ENCODE measurements around the gene DOCK10.
A peak's percentile ranks its signal among the peaks of the same experiment; 100 is the strongest.

DOCK10 gene

DNA sequence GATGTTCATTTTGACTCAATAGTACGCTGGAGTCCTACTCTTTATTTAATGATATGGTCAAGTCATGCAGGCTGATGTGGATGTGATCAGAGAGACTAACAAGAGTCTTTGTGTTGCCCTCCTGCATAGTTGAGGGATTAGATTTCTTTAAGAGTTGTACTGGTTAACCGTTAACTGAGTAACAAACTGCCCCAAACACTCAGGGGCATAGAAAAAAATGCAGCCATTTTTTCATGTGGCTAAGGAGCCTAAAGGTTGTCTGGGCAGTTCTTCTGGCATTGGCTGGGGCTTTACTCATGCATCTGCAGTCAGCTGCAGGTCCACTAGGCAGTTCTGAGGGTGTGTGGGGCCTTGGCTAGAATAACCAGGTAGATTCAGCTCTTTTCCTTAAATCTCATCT is 32.5 kb downstream of the DOCK10 start:
- DNase-seq = no peak

DNA sequence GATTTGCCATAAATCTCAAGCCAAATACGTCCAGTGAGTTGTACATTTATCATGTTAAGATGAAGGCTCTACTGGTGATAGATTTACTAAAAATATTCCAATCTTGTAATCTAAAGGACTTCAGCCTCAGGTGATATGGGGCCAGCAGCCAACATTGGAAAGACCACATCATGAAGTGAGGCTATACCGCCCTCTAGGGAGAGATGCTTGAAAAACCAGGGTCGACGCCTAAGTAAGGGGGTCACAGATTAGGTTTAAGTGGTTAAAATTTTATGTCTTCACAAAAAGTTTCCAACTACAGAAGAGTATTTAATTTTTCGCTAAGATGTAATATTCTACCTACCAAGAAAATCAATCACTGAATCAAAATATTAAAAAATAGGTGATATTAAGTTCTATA is 33.3 kb downstream of the DOCK10 start:
- DNase-seq = no peak

DNA sequence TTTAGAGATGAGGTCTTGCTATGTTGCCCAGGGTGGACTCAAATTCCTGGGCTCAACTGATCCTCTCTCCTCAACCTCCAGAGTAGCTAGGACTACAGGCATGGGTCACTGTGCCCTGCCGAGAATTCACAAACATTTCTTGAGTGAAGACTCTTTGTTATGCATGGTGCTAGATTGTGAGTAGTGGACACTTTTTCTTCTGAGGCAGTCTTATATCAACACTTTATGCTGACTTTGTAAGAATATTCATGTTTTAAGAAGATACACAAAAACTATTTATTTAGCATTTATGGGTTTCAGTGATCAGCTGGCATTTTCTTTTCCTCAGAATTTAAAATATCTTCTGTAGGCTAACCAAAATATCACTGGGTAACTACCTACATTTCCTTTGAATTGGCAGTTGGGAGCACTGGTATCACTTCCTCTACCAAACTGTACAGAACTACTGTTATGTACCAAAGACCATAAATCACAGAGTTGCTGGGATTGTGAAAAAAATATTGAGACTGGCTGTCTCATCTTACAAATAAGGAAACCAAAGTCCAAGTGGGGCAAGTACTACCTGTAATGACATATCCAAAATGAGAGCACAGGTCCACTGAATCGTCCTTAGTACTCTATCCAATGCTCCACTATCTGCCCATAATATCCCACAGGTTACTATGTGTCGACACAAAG is 34.0 kb downstream of the DOCK10 start:
- DNase-seq = no peak

DNA sequence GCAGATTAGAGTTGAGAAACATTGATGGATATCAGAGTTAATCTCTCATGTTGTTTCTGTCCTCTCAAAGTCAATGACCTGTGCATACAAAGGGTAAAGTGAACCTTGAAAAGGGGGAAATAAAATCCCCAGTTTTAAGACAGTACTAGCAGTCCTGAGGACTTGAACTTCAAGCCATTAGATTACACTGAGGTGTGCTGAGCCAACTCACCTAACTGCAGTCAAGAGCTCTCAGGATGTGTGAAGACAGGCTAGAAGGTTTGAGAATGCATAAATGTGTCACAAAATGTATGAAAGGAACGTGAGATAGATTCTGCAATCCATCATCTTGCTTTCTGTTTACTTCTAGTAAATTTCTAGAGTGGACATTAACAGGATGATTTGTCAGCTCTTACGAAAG is 35.5 kb downstream of the DOCK10 start:
- no peak for DNase-seq

DNA sequence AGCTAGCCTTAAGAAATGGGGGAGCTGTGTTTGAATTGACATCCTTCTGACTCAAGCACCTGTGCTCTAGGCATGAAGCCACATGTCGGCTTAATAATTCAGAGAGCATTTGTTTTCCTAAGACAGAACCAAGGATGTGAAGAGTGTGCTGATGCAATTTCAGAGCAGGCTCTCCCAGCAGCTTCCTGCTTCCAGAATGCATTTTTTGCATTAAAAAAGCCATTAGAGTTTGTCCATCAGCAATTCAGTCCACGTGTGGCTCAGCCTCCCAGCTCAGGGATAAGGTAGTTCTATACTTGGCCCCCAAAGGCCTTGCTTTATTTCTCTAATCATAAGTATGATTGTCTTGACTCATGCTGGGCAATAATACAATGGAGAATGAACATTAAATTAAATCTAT is 37.7 kb downstream of the DOCK10 start:
- DNase-seq = no peak

DNA sequence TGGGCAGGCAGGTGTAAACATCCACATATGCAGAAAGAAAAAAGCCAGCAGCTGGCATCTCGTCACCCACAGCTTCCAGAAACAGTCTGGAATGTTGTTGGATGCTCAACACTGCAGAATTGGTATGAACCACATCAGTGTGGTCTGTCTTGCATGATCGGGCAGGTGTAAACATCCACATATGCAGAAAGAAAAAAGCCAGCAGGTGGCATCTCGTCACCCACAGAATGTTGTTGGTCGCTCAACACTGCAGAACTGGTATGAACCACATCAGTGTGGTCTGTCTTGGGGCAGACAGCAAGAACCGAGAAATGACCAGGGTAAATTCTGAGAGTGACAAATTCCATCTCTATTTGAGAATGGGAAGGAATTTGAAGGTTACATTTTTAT is 39.6 kb downstream of the DOCK10 start:
- DNase-seq = peak; percentile 37

DNA sequence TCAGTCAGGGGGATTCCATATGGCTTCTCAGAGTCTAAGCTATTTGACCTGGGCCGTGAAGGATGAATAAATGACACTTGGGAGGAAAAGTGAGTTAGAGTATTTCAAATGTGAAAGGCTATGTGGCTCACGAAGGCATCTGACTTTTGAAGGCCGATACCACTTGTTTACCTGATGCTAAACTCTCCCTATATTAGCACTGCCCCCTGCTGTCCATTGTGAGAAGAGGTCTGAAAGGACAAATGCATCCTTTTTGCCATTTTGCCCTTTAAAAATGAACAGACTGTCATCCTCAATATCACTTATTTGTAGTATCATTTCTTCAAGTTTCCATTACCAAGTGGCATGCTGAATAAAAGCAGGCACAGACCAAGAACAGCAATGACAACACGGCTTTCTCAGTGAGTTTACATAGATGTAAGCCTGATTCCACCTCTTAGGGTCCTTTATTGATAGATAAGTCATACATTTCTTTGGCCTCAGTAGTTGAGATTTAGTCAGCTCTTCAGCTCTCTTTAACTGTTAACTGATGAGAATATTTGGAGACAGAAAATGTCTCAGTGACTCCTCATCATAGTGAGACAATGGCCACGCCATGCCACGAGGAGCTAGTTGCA is 40.1 kb downstream of the DOCK10 start:
- DNase-seq = peak; percentile 43

DNA sequence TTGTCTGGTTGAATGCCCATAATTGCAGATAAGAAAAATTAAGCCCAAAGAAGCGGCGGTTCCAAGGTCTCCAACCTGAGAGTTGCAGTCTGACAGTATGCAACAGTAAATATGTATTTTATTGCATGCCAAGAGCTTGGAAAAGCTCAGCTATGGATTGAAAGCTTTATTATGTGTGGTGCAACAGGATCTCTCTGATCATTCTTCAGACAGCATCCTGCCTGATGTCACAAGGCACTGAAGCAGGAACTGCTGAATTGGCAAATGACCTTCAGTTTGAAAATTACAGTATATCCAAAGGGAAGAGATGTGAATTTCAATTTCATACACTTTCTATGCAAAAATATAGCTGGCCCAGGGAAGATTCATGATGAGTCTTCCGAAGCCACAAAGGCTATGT is 42.5 kb downstream of the DOCK10 start:
- DNase-seq = no peak

DNA sequence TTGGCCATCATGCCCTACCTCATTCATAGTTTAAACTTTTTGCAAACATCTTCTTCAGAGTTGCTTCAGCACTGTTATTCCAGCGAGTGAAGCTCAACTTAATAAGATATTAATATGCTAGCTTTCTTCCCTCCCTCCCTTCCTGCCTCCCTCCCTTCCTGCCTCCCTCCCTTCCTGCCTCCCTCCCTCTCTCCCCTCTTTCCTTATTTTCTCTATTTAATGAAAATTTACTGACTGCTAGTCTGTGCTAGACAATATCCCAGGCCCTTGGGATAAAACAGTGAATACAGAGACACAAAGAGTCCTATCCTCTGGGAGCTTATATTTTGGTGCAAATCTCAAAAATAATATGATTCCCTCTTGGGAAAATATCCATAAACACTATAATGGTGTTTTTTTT is 42.9 kb downstream of the DOCK10 start:
- no peak for DNase-seq

DNA sequence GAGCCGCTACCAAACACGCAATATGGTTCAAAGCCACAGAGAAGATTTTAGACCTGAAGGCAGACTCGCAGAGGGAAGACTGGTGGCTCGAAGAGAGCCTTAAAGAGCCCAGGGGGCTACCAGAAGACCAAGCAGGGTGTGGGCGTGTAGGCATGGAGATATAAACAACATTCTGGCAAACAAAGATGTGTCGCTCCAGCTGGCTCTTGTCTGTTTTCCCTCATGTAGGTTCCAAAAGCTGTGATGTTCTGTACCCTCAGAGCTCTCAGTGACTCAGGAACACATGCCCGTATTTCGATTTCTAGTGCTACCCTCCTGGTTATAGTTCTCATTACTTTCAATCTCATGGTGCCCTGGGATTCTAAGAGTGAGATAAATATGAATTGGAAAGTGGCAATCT is 44.5 kb downstream of the DOCK10 start:
- no peak for DNase-seq

DNA sequence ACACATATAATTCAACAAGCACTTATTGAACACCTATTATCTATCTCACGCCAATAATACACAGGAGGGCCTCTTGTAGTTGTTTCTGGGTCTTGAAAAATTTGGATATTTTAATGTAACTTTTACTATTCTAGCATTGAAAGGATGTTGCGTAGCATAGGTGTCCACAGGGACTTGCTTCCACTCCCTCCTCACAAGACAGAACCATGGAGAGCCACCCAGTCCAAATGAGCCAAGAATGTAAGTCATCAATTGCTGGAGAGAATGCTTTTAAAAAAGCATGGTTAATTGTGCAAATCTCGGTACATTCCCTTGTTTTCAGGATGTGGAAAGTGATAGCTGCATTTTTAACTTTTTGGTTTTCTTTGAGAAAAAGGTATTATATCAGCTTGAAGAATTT is 46.8 kb downstream of the DOCK10 start:
- DNase-seq = no peak

DNA sequence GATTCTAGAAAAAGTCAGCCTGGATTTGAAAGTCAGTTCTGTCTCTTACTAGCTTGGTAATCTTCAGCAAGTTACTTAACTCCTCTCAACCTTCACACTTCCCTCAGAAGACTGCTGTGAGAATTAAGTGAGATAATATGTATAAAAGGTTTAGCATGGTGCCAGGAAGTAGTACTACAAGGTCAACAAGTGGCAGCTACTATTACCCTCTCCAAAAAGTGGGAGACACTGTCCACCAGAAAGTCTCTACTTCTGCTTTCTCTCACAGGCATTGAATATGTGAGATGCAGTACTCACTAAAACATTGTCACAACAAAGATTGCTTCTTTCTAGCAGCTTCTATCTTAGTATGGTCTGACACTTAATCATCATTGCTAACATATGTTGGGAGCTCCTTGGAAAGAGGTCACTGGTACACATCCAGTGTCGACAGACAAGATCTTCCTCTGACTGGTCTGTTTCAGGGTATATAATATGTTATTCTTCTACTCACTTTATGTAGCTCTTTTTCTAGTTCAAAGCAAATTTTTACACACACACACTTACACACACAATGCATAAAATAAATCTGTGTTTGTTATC is 47.9 kb downstream of the DOCK10 start:
- no peak for DNase-seq

DNA sequence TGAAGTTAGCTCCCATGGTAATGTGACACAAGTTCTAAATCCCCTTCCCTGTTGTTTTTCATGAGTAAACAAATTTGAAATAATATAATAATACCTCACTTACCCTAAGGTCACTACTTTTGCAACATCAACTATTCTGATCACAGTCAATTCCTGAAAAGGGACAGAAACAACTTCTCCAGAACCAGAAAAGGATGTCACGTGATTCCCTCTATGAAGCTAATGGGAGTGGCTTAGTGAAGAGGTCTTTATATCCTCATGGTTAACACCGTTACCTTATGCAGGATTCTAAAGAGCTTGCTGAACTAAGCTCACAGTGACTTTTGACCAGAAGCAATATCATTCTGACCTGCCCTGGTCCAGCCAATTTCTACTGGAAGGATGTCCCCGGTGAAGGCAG is 51.6 kb downstream of the DOCK10 start:
- DNase-seq = no peak

DNA sequence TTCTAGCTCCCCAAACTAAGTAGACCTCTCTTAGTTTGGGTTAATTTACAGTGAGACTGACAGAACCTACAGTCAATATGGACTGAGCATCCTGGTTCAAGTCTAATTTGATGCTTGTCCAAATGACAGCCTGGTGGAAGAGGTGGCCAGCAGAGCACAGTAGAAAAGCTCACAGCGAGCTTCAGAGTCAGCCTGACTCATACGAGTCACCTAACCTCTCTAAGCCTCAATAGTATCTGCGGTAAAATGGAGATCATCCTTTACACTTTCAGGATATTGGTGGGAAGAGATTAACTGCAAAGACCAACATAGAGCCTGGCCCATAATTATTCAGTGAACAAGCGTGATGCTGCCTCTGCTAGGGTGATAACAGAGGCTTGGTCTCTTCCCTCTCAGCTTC is 54.5 kb downstream of the DOCK10 start:
- no peak for DNase-seq

DNA sequence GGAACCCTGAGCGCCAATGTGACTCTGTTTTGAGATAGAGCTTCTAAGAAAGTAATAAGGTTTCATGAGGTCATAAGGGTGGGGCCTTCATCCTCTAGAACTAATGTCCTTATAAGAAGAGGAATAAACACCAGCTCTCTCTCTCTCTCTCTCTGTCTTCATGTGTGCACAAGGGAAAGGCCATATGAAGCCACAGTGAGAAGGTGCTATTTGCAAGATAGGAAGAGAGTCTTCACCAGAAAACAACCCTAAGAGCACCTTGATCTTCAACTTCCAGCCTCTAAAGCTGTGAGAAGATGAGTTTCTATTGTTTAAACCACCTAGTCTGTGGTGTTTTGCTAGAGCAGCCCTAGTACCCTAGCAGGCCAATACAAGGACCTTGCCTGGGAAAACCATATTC is 55.8 kb downstream of the DOCK10 start:
- DNase-seq = no peak

DNA sequence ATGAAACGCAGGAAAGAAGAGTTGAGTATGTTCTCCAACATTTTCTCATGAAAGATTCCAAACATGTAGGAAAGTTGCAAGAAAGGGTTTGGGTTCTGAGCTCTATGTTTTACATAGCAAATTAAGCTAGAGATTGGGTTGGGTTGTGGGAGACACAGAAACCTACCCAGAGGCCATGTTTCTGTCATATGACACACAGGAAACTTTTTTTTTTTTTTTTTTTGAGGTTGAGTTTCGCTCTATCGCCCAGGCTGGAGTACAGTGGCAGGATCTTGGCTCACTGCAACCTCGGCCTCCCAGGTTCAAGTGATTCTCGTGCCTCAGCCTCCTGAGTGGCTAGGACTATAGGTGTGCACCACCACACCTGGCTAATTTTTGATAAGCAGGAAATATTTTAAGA is 57.6 kb downstream of the DOCK10 start:
- DNase-seq = peak; percentile 12

DNA sequence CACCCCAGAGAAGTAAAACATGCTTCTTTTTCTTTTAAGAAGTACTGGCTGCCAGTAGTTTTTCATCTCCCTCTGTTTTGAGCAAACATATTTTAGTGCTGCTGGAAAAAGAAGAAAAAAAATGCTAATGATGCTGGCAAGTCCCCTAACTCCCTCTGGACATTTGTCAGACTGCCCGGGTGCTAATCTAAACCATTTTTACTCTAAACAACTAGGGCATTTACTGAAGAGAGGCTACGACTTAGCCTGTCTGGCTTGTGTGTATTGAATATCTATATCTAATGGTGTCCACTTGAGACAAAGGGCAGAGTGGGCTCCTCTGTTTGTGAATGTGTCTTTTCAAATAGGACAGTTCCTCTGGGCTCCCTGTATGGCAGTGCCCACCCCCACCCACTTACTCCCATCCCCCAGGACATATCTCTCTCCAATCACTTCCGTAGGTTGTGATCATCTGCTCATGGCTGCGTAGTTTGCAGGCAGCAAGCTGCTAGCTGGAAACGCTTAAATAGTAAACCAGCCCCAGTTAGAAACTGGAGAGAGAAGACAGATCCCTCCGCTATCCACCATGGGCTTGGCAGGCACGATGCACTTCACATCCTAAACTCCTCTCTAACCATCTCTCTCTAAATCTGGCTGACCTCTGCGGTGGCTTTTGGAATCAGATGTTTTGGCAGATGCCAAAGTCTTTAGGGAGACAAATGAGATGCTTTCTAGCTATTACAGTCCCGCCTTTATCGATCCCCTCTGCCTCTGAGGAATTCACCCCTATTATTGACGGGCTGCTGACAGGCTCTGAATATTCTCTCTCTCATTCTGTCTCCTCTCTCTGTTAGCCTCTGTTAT is 58.3 kb downstream of the DOCK10 start:
- DNase-seq = peak; percentile 65

DNA sequence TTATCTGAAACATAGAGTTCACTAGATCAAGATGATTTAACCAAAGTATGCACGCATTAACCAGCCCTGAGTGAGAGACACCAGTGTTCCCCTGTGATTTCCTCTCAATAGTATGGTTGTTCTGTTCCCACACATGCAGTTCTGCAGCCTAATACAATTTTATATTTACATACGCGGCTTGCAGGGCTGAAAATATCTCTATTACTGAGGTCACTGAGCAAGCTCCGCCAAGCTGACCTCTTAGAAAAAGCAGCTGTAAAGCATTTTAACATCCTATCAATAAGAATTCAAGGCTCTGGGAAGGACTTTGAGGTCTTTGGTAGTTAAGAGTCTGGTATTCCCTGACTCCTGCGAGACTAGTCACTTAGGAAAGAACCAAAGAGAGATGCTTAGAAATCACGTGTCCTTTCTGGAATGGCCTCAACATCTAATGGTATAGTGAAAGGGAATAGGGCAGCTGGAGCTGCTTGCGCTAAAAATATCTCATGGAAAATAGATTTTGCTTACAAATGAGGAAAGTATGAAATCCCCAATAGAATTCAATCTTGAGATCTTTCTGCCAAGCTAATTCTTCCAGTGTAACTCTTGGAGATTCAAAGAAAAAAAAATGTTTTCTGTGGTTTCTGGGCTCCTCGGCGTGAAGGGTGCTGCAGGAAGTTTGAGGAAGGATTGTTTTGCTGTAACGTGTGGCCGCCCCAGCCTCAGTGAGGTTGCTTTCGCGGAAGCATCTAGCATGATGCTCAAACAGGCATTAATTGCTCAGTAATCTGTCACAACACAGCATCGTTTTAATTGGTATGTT is 59.2 kb downstream of the DOCK10 start:
- DNase-seq = peak; percentile 82

DNA sequence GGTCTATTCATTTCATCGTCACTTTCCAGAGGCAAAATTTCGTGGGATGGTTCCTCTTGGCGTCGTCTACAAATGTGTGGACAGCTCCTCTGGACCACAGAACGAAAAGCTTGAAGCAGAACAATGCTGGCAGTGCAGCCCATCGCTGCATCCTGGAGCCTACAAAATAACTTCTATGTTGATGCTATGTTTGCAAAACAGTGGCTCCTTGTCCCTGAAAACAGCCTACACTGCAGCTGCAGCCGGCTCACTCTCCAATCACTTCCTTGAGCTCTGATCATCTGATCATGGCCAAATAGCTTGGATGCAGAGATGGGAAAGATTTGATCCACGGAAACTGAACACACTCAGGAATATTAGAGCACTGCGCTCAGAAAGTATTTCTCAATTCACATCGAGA is 60.0 kb downstream of the DOCK10 start:
- peak; percentile 51 for DNase-seq

DNA sequence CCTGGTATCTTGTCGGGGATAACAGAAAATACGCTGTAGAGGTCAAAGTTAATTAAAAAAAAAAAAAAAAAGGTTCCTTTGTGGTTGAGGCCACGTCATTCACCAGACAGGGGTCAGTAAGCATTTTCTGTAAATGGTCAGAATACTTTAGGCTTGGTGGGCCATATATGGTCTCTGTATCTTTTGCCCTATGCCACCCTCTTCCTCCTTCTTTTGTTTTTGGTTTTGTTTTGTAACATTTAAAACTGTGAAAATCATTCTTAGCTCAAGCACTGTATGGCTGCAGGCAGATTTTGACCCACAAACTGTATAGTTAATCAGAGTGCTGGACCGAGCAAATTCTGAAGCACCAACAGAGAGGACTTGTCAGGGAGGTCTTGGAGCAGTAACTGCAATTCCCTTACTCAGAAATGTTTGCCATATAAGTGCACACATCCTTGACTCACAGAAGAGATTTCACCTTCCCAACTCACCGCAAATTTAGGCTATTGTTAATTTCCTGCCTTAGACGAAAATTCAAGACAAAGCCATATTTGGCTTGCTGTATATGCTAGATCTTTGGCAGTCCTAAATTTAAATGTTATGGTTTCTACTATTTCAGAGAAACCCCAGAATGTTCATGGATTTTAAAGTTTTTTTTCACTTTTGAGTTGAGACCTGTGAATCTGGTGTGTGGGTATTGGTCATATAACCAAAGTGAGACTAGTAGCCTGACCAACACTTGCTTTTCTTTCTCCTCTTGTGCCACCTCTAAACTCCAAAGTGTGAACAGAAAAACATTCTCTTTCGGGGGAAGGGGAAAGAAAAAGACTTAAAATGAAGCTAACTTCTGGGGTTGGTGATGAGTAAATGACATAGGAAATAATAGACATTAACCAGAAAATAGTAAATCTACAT is 65.4 kb downstream of the DOCK10 start:
- DNase-seq = no peak

DNA sequence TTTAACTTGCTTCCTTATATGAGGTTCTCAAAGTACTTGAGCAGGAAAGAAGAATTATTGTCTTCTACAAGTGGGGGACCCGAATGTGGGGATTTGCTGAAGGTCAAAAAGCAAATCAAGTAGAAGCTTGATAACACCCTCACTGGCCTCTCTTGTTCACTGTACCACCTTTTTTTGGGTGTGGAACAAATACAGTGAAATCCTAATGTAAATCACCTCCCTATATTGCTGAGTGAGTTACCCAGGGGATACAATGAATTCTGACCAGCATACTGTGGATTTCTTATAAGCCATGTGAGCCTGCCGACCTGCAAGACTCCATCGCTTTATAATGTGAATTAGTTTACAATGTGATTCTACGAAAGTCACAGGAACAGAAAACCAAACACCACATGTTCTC is 66.5 kb downstream of the DOCK10 start:
- no peak for DNase-seq
